Activated naive CD4-positive, alpha-beta T cell treated with anti-CD3 and anti-CD28 coated beads, Interleukin-2, amount 50 U/mL, for 24 hours (primary cell): ENCODE measurements around the gene SPANXC.
"Not testable (repeated sequence)": the region's sequence is repeated elsewhere in the genome, so short reads cannot be mapped to it uniquely, and the experiment has no call there.

Experiments
- H3K27ac Mint-ChIP-seq: one replicate; pipeline ENCODE4 v1.8.0; 2021; ENCODE audit warnings: mild to moderate bottlenecking, mixed read lengths
- H3K27me3 Mint-ChIP-seq: one replicate; pipeline ENCODE4 v1.8.0; 2021; ENCODE audit warnings: mixed read lengths
- H3K36me3 Mint-ChIP-seq: one replicate; pipeline ENCODE4 v1.8.0; 2021; ENCODE audit warnings: mixed read lengths
- H3K4me1 Mint-ChIP-seq: one replicate; pipeline ENCODE4 v1.8.0; 2021; ENCODE audit warnings: mixed read lengths
- H3K4me3 Mint-ChIP-seq: one replicate; pipeline ENCODE4 v1.8.0; 2021; ENCODE audit warnings: mild to moderate bottlenecking, mixed read lengths
- H3K9me3 Mint-ChIP-seq: one replicate; pipeline ENCODE4 v1.8.0; 2021; ENCODE audit warnings: mixed read lengths

Gene SPANXC, protein sequence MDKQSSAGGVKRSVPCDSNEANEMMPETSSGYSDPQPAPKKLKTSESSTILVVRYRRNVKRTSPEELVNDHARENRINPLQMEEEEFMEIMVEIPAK

DNA sequence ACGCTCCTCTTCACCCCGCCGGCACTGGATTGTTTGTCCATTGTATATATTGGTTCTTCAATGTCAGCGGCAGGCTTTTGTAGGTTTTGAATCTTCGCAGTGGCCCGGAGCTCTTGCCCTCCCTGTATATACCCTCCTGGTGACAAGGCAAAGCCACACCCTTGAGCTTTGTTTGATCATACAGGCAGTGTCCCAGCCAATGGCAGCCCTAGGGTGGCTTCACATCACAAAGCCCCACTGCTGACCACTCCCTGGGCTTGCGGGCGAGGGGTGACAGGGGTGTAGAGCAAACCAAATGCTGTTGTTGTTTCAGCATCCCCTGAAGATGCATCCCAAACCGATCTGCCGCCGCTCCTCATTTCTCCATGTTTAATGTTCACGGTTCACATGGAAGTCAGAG, at the start of gene SPANXC:
Gene SPANXC, minus strand, starts transcription at position 101 of the 400 bp plus-strand sequence. Its CDS starts 60 bp downstream, at position 41.
- H3K27me3 Mint-ChIP-seq, H3K4me1 Mint-ChIP-seq, H3K4me3 Mint-ChIP-seq, H3K27ac Mint-ChIP-seq, H3K9me3 Mint-ChIP-seq, H3K36me3 Mint-ChIP-seq: not testable (repeated sequence)

DNA sequence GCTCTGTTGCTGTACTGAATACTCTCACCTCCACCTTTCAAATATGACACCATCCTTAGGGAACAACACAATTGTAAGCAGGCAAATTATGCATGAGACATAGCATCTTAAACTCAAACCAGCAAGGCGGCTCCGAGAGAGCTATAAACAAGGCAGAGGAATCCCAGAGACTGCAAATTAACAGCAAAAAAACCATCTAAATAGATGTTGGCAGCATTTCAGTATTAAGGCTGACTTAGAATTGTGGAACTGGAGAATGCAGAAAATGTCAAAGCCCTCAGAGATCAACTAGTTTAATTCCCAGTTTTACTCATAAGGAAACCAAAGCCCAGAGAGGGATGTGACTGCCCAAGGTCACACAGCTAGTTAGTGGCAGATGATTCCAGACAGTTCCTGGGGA, 37.2 kb upstream of the SPANXC start:
- H3K27ac Mint-ChIP-seq, result no peak overlapping the region
- H3K9me3 Mint-ChIP-seq, result no peaks in the 10 kb centered on the region
- no peak overlapping the region for H3K4me3 Mint-ChIP-seq
- H3K4me1 Mint-ChIP-seq, result no peaks in the 10 kb centered on the region
- no peaks in the 10 kb centered on the region for H3K27me3 Mint-ChIP-seq
- no peaks in the 10 kb centered on the region for H3K36me3 Mint-ChIP-seq

DNA sequence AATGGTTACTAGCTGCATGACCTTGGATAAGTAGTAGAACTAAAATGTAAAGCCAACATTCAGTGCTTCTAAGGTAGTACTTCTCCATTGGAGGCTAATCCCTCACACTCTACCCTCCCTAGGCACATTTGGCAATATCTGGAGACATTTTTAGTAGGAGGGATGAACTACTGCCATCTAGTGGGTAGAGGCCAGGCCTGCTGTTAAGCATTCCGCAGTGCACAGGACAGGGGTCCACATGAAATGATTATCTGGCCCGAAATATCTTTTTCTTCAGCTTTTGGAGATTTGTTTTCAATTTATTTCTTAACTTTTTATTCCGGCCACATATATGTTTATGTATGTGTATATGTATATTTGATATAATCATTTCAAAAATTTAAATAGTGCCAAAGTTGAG, 36.0 kb upstream of the SPANXC start:
- H3K27ac Mint-ChIP-seq, result no peak overlapping the region
- H3K9me3 Mint-ChIP-seq, result no peaks in the 10 kb centered on the region
- H3K4me3 Mint-ChIP-seq, result no peak overlapping the region
- H3K27me3 Mint-ChIP-seq, result no peaks in the 10 kb centered on the region
- H3K4me1 Mint-ChIP-seq, result no peaks in the 10 kb centered on the region
- no peaks in the 10 kb centered on the region for H3K36me3 Mint-ChIP-seq

DNA sequence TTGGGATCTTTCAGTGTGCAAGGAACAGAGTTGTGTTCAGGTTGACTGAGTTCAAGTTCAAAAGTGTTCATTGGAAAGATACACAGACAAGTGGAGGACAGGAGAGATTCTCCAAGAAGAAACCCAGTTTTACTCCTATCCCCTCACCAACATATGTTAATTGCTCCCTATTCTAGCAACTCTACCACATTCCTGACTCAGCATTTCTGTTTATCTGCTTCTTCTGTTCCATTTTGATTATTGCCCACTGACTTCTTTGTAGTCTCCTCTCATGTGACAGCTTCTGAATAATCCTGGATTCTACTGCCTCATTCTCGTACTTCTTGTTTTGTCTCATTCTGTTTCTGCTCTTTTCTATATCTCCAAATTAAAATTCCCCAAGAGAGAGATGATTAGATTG, 15.8 kb upstream of the SPANXC start:
- H3K36me3 Mint-ChIP-seq, result no peaks in the 10 kb centered on the region
- no peaks in the 10 kb centered on the region for H3K4me1 Mint-ChIP-seq
- no peak overlapping the region for H3K27ac Mint-ChIP-seq
- no peak overlapping the region for H3K4me3 Mint-ChIP-seq
- H3K9me3 Mint-ChIP-seq, result peaks cover 8% of the 10 kb centered on the region
- no peaks in the 10 kb centered on the region for H3K27me3 Mint-ChIP-seq

DNA sequence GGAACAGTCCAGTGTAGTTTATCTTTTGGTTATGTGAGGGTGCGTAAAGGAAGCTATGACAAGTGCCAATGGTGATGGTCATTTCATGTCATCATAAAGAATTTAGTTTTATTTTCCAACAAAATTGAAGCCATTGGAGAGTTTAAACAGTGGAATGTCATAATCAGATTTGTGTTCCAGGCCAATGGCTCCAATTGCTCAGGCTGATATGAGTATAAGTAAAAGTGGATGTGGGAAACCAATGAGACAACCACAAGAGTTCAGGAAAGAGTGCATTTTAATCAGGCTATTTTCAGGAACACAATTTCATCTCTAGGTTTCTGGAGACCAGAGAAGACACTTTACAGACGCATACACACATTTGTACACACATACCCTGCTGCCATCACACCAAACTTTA, 20.7 kb downstream of the SPANXC start:
- Mint-ChIP-seq H3K4me1 (no peaks in the 10 kb centered on the region), H3K4me3 (no peak overlapping the region), H3K9me3 (peaks cover 6% of the 10 kb centered on the region), H3K27me3 (no peaks in the 10 kb centered on the region), H3K27ac (no peak overlapping the region), H3K36me3 (no peaks in the 10 kb centered on the region)

DNA sequence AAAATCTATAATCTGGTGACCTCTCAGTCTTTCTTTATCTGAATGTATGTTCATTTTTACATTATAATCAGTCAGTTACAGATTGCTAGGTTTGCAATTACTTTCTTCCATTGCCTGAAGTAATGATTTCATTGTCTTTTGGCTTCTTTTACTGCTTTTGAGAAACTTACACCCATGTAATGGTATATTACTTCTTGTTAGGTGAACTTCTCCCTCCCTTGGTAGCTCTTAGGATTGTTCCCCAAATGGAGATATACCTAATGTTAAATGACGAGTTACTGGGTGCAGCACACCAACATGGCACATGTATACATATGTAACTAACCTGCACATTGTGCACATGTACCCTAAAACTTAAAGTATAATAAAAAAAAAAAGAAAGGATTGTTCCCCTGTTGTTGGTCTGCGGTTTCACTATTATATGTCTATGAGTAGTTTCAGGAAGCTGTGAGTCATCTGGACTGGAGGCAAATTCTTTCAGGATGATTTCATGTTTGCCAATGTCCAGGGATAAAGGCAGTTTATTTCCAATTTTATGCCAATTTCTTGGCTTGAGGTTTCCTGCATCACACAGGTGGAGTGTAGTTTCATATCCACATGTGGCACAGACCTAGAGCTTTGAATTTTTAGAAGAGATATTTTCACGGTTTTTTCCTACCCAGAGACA, 21.8 kb downstream of the SPANXC start:
- Mint-ChIP-seq H3K27me3 (no peaks in the 10 kb centered on the region), H3K9me3 (peaks cover 6% of the 10 kb centered on the region), H3K36me3 (no peaks in the 10 kb centered on the region), H3K4me1 (no peaks in the 10 kb centered on the region), H3K27ac (no peak overlapping the region), H3K4me3 (no peak overlapping the region)

DNA sequence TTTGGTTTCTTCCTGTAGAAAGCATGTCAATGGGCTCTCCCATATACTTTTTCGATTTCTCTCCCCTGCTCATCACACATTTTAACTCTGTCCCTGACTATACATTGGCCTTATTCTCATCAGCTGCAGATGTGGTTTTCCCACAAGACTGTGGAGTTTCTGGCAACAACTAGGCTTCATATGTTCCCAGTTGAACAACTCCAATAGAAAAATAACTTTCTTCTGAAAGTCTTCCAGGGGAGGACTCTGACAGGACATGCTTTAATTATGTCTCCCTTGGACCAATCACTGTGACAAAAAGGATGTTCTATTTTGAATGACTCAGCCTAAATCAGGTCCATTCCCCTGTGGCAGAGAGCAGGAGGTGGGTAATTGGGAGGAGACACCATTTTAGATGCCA, 28.1 kb downstream of the SPANXC start:
- H3K36me3 Mint-ChIP-seq, result no peaks in the 10 kb centered on the region
- H3K4me1 Mint-ChIP-seq, result no peaks in the 10 kb centered on the region
- no peaks in the 10 kb centered on the region for H3K9me3 Mint-ChIP-seq
- no peaks in the 10 kb centered on the region for H3K27me3 Mint-ChIP-seq
- H3K27ac Mint-ChIP-seq, result no peak overlapping the region
- no peak overlapping the region for H3K4me3 Mint-ChIP-seq

DNA sequence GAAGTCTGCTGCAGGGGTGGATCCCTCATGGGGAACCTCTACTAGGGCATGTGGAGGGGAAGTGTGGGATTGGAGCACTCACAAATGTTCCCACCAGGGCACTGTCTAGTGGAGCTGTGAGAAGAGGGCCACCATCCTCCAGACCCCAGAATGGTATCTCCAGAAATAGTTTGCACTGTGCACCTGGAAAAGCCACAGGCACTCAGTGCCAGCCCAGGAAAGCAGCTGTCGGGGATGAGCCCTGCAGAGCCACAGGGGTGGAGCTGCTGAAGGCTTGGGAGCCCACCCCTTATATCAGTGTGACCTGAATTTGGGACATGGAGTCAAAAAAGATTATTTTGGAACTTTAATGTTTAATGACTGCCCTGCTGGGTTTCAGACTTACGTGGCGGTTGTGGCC, 40.4 kb downstream of the SPANXC start:
- H3K27ac Mint-ChIP-seq, result no peak overlapping the region
- H3K4me3 Mint-ChIP-seq, result no peak overlapping the region
- no peaks in the 10 kb centered on the region for H3K9me3 Mint-ChIP-seq
- peaks cover 1% of the 10 kb centered on the region for H3K27me3 Mint-ChIP-seq
- H3K4me1 Mint-ChIP-seq, result no peaks in the 10 kb centered on the region
- H3K36me3 Mint-ChIP-seq, result no peaks in the 10 kb centered on the region
